Hepatic stellate cell (primary cell): ENCODE measurements around the gene MAGOH.
"Not testable (repeated sequence)": the region's sequence is repeated elsewhere in the genome, so short reads cannot be mapped to it uniquely, and the experiment has no call there.

Experiments
- DNase-seq: peaks from one replicate; pipeline ENCODE4 v3.0.0; 2011; ENCODE audit warnings: low spot score

The MAGOH gene

DNA sequence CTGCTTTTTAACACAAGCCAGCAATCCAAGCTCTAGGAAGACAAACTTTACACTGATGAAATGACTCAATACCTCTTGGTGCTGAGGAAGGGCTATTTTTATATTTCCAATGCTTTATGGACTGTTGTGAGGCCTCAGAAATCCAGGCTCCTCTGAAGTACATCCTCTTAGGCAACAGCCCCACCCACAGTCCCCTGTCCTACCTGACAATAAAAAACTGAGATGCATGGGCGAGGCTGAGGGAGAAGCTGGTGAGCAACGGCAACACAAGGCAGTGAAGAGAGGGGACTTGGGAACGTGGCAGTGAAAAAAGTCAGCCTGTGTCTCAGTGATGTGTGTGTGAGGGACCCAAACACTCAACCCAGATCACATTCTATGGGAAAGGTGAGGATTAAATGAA is 51.8 kb downstream of the MAGOH start:
- no peak for DNase-seq

GRCh38 chr1:53185955-53186297 is 52.4 kb downstream of the MAGOH start:
- not testable (repeated sequence) for DNase-seq

- no peak for DNase-seq
Measured at GRCh38 chr1:53183095-53183990, 55.0 kb downstream of the MAGOH start.

- no peak for DNase-seq
Measured at GRCh38 chr1:53182716-53183094, 55.6 kb downstream of the MAGOH start.

GRCh38 chr1:53182111-53182593 is 56.2 kb downstream of the MAGOH start:
- DNase-seq: peak; percentile 70

DNA sequence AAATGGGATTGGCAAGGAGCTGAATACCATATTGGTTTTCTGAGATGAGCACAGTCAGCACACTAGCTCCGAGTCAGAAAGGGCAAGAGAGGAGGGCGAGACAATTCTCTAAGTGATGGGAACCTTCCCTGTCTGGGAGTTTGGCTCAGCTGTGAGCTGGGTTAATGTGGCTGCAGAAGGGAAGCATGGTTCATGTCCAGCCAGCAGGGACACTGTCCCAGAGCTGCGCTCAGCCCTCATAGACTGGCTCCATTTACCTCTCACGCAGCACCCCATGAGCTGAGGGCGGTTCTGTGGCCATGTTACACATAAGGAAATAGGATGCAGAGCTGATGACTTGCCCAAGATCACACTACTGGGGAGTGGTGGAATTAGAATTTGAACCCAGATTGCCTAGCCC is 57.4 kb downstream of the MAGOH start:
- DNase-seq: no peak

DNA sequence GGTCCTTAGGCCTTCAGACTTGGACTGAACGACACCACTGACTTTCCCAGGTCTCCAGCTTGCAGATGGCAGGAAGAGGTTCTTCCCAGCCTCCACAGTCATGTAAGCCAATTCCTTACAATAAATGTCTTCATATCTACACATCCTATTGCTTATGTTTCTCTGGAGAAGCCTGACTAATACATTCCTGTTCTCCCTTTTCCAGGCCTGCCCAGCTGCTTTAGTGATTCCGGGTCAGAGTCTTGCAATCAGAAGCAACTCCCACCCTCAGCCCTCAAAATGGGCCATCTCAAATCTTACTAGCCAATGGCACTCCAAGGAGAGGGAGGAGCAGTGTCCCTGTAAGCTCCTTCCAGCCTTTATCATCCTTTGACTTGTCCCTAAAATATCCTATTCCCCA is 58.1 kb downstream of the MAGOH start:
- peak; percentile 58 for DNase-seq
